PC-3 (cell line): ENCODE results near the gene TAF11L14. TPM values are rescaled to one million over a fixed set of nuclear protein-coding genes. Genes with fewer than 3 reads are reported as not detected.
"Not testable (repeated sequence)": the region's sequence is repeated elsewhere in the genome, so short reads cannot be mapped to it uniquely, and the experiment has no call there.

Experiments used
- ATAC-seq: fragments of 200-7000 bp; cut with Tn5 transposase; 2 replicates; pipeline ENCODE4 v1.9.1; 2020; ENCODE audit warnings: mild to moderate bottlenecking, moderate library complexity
- Bru-seq: library from RNA; stranded (reverse); fragments of 400-500 nt; gene quantifications from one replicate; lab custom pipeline; 2021; lab: Mats Ljungman, UMichigan
- BruChase-seq, 2 experiments: library from RNA; stranded (reverse); fragments of 400-500 nt; gene quantifications; one replicate each; lab custom pipeline; 2021; lab: Mats Ljungman, UMichigan
- BruUV-seq: library from RNA; stranded (reverse); fragments of 400-500 nt; replicated peaks from 2 replicates; lab custom pipeline; 2021; lab: Mats Ljungman, UMichigan
- CTCF ChIA-PET: fragments of 300-600 bp; sonication (Branson Sonifier 250); formaldehyde crosslinking; loops from one replicate; lab custom pipeline; 2022; ENCODE audit warnings: antibody characterized with exemption; lab: Charles Lee
- POLR2A ChIA-PET: fragments of 300-600 bp; sonication (Branson Sonifier 250); formaldehyde crosslinking; loops from one replicate; lab custom pipeline; 2022; ENCODE audit warnings: antibody characterized with exemption; ENCODE audit not compliant: unreplicated experiment; lab: Charles Lee
- DNase-seq: peaks from one replicate; pipeline ENCODE4 v3.0.0-alpha.2; 2015
- H2AFZ ChIP-seq: fragments of 300-600 bp; sonication (generic); 2 replicates; pipeline ENCODE4 v1.6.0; 2016; ENCODE audit warnings: antibody characterized with exemption, low read length
- H3F3A ChIP-seq: fragments of 300-600 bp; sonication (generic); one replicate; pipeline ENCODE4 v1.6.0; 2017; ENCODE audit warnings: antibody characterized with exemption, low read length, control low read depth, mild to moderate bottlenecking; ENCODE audit not compliant: unreplicated experiment
- H3K27ac ChIP-seq: fragments of 300-600 bp; sonication (generic); 2 replicates; pipeline ENCODE4 v1.5.1; 2016; ENCODE audit warnings: mild to moderate bottlenecking, low read length
- H3K27me3 ChIP-seq: fragments of 300-600 bp; sonication (generic); 2 replicates; pipeline ENCODE4 v1.6.1; 2016; ENCODE audit warnings: low read length, mixed read lengths
- H3K36me3 ChIP-seq: fragments of 300-600 bp; sonication (generic); 2 replicates; pipeline ENCODE4 v1.6.1; 2016; ENCODE audit warnings: low read depth, mixed run types, low read length, mixed read lengths
- H3K4me1 ChIP-seq: fragments of 300-600 bp; sonication (generic); 2 replicates; pipeline ENCODE4 v1.5.1; 2016; ENCODE audit warnings: low read length; ENCODE audit not compliant: insufficient read depth
- H3K4me2 ChIP-seq: fragments of 300-600 bp; sonication (generic); 2 replicates; pipeline ENCODE4 v1.6.0; 2016; ENCODE audit warnings: low read length
- H3K4me3 ChIP-seq: fragments of 300-600 bp; sonication (generic); 2 replicates; pipeline ENCODE4 v1.5.1; 2016; ENCODE audit warnings: mild to moderate bottlenecking, low read length, mixed read lengths
- H3K79me2 ChIP-seq: fragments of 300-600 bp; sonication (generic); 2 replicates; pipeline ENCODE4 v1.6.1; 2017; ENCODE audit warnings: low read length, mixed read lengths
- H3K9ac ChIP-seq: fragments of 300-600 bp; sonication (generic); 2 replicates; pipeline ENCODE4 v1.6.0; 2016; ENCODE audit warnings: mild to moderate bottlenecking, low read length
- H3K9me2 ChIP-seq: fragments of 300-600 bp; sonication (generic); replicated peaks from 2 replicates; pipeline ENCODE4 v1.6.1; 2016; ENCODE audit warnings: mixed run types, low read length, mixed read lengths
- H3K9me3 ChIP-seq: fragments of 300-600 bp; sonication (generic); 2 replicates; pipeline ENCODE4 v1.6.1; 2016; ENCODE audit warnings: low read length, mixed read lengths
- H4K20me1 ChIP-seq: fragments of 300-600 bp; sonication (generic); 2 replicates; pipeline ENCODE4 v1.6.1; 2016; ENCODE audit warnings: low read length, mixed read lengths
- EZH2 ChIP-seq: fragments of 300-600 bp; sonication (generic); IDR thresholded peaks from one replicate; pipeline ENCODE4 v1.6.1; 2017; ENCODE audit warnings: antibody characterized with exemption, mild to moderate bottlenecking, low read length; ENCODE audit not compliant: unreplicated experiment
- EZH2phosphoT487 ChIP-seq: fragments of 300-600 bp; sonication (generic); IDR thresholded peaks from 2 replicates; pipeline ENCODE4 v1.6.1; 2018; ENCODE audit warnings: mild to moderate bottlenecking, antibody characterized with exemption, low read length, borderline replicate concordance
- intact Hi-C: fragments of 100-400 bp; cut with micrococcal nuclease; formaldehyde crosslinking; loops from 2 replicates; pipeline ENCODE4 v1.9.0; 2023
- long read RNA-seq: library from polyadenylated mRNA; unstranded; transcript quantifications from one replicate; pipeline ENCODE4 v2.0.0, GENCODE V29; 2021; ENCODE audit not compliant: unreplicated experiment
- total RNA-seq: library from RNA; depleted of rRNA; stranded (reverse); fragments of >200 nt; gene quantifications from 2 replicates; pipeline ENCODE4 v1.2.3, GENCODE V29; 2014; rRNA removed
- TF ChIP-seq, protein P1 (sequence below): fragments of 300-600 bp; sonication (generic); conservative IDR thresholded peaks from 2 replicates; pipeline ENCODE4 v1.5.1; 2017; ENCODE audit warnings: antibody characterized with exemption, low read depth, mild to moderate bottlenecking, low read length

The TAF11L14 gene
- not detected in 2 replicates for total RNA-seq
- Bru-seq, nascent RNA, result not detected
- not detected for BruChase-seq, experiment 1, labeled RNA remaining after a 6-hour chase
- not detected for BruChase-seq, experiment 2, labeled RNA remaining after a 2-hour chase
- long read RNA-seq, result 0 reads

DNA sequence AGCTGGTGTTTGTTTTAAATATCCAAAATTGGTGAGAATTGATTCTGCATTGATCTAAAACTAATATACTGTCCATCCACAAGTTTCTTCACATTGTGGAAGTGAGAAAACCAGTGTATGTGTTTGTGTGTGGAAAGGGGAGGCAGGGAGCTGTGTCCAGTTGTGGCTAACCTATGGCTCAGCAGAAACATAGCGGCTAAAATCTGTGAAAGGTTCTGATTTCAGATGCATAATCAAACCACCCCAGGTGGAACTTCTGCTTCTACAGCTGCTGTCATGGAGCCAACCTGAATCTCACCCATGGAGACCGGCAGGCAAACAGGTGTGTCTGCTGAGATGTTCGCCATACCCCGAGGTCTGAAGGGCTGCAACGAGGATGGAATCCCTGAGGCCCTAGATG lies at the start of gene TAF11L14:
Gene TAF11L14, plus strand, starts transcription at position 301 of the 400 bp plus-strand sequence.
- no peak within 1 kb of the TSS for H2AFZ ChIP-seq
- no peaks in the 10 kb centered on the region for H4K20me1 ChIP-seq
- no peaks in the 10 kb centered on the region for H3K79me2 ChIP-seq
- no peak for TF ChIP-seq EZH2phosphoT487
- TF ChIP-seq, protein P1, sequence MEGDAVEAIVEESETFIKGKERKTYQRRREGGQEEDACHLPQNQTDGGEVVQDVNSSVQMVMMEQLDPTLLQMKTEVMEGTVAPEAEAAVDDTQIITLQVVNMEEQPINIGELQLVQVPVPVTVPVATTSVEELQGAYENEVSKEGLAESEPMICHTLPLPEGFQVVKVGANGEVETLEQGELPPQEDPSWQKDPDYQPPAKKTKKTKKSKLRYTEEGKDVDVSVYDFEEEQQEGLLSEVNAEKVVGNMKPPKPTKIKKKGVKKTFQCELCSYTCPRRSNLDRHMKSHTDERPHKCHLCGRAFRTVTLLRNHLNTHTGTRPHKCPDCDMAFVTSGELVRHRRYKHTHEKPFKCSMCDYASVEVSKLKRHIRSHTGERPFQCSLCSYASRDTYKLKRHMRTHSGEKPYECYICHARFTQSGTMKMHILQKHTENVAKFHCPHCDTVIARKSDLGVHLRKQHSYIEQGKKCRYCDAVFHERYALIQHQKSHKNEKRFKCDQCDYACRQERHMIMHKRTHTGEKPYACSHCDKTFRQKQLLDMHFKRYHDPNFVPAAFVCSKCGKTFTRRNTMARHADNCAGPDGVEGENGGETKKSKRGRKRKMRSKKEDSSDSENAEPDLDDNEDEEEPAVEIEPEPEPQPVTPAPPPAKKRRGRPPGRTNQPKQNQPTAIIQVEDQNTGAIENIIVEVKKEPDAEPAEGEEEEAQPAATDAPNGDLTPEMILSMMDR, result no peak
- TF ChIP-seq EZH2, result no peak
- no TSS peak for BruUV-seq
- no peak within 1 kb of the TSS for H3K4me2 ChIP-seq
- H3K36me3 ChIP-seq, result no peaks in the 10 kb centered on the region
- H3K9me3 ChIP-seq, result no peaks in the 10 kb centered on the region
- CTCF ChIA-PET, result no interaction called here
- POLR2A ChIA-PET, result no interaction called here
- intact Hi-C loops, result no loop called here
- H3K27me3 ChIP-seq, result no peaks in the 10 kb centered on the region
- no peaks in the 10 kb centered on the region for H3K9me2 ChIP-seq
- no peaks in the 10 kb centered on the region for H3F3A ChIP-seq
- no peak within 1 kb of the TSS for H3K27ac ChIP-seq
- ATAC-seq (no peak), DNase-seq (no peak)
- H3K9ac ChIP-seq, result no peak within 1 kb of the TSS
- no peaks in the 10 kb centered on the region for H3K4me1 ChIP-seq
- H3K4me3 ChIP-seq, result no peak within 1 kb of the TSS

DNA sequence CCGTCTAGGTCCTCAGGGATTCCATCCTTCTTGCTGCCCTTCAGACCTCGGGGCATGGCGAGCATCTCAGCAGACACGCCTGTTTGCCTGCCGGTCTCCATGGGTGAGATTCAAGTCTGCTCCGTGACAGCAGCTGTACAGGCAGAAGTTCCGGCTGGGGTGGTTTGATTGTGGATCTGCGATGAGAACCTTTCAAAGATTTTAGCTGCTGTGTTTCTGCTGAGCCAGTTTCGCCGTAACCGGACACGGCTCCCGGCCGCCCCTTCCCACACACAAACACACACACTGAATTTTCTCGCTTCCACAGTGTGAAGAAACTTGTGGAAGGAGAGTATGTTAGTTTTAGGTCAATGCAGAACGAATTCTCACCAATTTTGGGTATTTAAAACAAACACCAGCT lies 48.6 kb upstream of the TAF11L14 start, which contains the start of gene TAF11L7:
Gene TAF11L7, minus strand, starts transcription at position 101 of the 400 bp plus-strand sequence.
- BruUV-seq, POLR2A ChIA-PET, H3K4me3 ChIP-seq, H3K9ac ChIP-seq, H3F3A ChIP-seq, DNase-seq, H2AFZ ChIP-seq, H3K4me1 ChIP-seq, intact Hi-C loops, CTCF ChIA-PET, H3K36me3 ChIP-seq, H4K20me1 ChIP-seq, H3K9me2 ChIP-seq, H3K4me2 ChIP-seq, ATAC-seq, H3K9me3 ChIP-seq, H3K27ac ChIP-seq, H3K27me3 ChIP-seq, H3K79me2 ChIP-seq: not testable (repeated sequence)

DNA sequence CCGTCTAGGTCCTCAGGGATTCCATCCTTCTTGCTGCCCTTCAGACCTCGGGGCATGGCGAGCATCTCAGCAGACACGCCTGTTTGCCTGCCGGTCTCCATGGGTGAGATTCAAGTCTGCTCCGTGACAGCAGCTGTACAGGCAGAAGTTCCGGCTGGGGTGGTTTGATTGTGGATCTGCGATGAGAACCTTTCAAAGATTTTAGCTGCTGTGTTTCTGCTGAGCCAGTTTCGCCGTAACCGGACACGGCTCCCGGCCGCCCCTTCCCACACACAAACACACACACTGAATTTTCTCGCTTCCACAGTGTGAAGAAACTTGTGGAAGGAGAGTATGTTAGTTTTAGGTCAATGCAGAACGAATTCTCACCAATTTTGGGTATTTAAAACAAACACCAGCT lies 43.4 kb upstream of the TAF11L14 start, which contains the start of gene TAF11L8:
Gene TAF11L8, minus strand, starts transcription at position 101 of the 400 bp plus-strand sequence.
- H3K79me2 ChIP-seq, CTCF ChIA-PET, intact Hi-C loops, H3K9ac ChIP-seq, H3K9me3 ChIP-seq, H2AFZ ChIP-seq, H3K4me3 ChIP-seq, BruUV-seq, H3K9me2 ChIP-seq, H3K27me3 ChIP-seq, H3K27ac ChIP-seq, H3F3A ChIP-seq, H4K20me1 ChIP-seq, POLR2A ChIA-PET, DNase-seq, H3K36me3 ChIP-seq, ATAC-seq, H3K4me1 ChIP-seq, H3K4me2 ChIP-seq: not testable (repeated sequence)

DNA sequence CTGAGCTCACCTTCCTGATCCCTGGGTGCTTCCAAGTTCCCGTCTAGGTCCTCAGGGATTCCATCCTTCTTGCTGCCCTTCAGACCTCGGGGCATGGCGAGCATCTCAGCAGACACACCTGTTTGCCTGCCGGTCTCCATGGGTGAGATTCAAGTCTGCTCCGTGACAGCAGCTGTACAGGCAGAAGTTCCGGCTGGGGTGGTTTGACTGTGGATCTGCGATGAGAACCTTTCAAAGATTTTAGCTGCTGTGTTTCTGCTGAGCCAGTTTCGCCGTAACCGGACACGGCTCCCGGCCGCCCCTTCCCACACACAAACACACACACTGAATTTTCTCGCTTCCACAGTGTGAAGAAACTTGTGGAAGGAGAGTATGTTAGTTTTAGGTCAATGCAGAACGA lies 40.0 kb upstream of the TAF11L14 start, which contains the start of gene TAF11L9:
Gene TAF11L9, minus strand, starts transcription at position 140 of the 400 bp plus-strand sequence.
- intact Hi-C loops, H3K4me3 ChIP-seq, H3K27me3 ChIP-seq, H3K27ac ChIP-seq, H3F3A ChIP-seq, H4K20me1 ChIP-seq, BruUV-seq, H2AFZ ChIP-seq, ATAC-seq, H3K79me2 ChIP-seq, H3K4me1 ChIP-seq, DNase-seq, H3K9ac ChIP-seq, H3K9me2 ChIP-seq, H3K36me3 ChIP-seq, POLR2A ChIA-PET, H3K4me2 ChIP-seq, CTCF ChIA-PET, H3K9me3 ChIP-seq: not testable (repeated sequence)

GRCh38 chr5:17597728-17598127 lies 36.5 kb upstream of the TAF11L14 start, which contains the start of gene TAF11L10:
TSS of gene TAF11L10 (minus strand) at chr5:17597828.
- H3K9ac ChIP-seq, BruUV-seq, H3K27ac ChIP-seq, H3K36me3 ChIP-seq, H3K4me2 ChIP-seq, H3K79me2 ChIP-seq, H3K9me3 ChIP-seq, H3K4me3 ChIP-seq, H4K20me1 ChIP-seq, H3F3A ChIP-seq, intact Hi-C loops, DNase-seq, H3K9me2 ChIP-seq, POLR2A ChIA-PET, H3K27me3 ChIP-seq, H2AFZ ChIP-seq, H3K4me1 ChIP-seq, ATAC-seq, CTCF ChIA-PET: not testable (repeated sequence)
